Mucosa of gallbladder (tissue), 1 donor: ENCODE data around the gene UBC. TPM values are rescaled to one million over a fixed set of nuclear protein-coding genes. Genes with fewer than 3 reads are reported as not detected.

Experiments used
- DNase-seq: peaks from one replicate; pipeline ENCODE4 v3.0.0-alpha.2; 2020; ENCODE audit warnings: low spot score
- total RNA-seq: library from RNA; stranded (reverse); gene quantifications from one replicate; pipeline ENCODE4 v1.2.1, GENCODE V29; 2021
- donor health status: DM: no; HTN: no; CAD: no.

Gene UBC
- 1,032 TPM for total RNA-seq

GRCh38 chr12:124914392-124915238 lies at the start of gene UBC:
Gene UBC (minus strand): TSS chr12:124914650. CDS start chr12:124913771, 879 bp downstream.
- DNase-seq, result peak; percentile 94

- no peak for DNase-seq
Observed at GRCh38 chr12:124963211-124963610, 48.8 kb upstream of the UBC start.

GRCh38 chr12:124961055-124961454 lies 46.6 kb upstream of the UBC start:
- no peak for DNase-seq

GRCh38 chr12:124956571-124956970 lies 42.1 kb upstream of the UBC start:
- no peak for DNase-seq

GRCh38 chr12:124954771-124955170 lies 40.3 kb upstream of the UBC start:
- no peak for DNase-seq

- DNase-seq, result no peak
Observed at GRCh38 chr12:124953689-124954405, 39.4 kb upstream of the UBC start.

- no peak for DNase-seq
Observed at GRCh38 chr12:124952801-124953200, 38.4 kb upstream of the UBC start.

- DNase-seq, result no peak
Observed at GRCh38 chr12:124952295-124952694, 37.8 kb upstream of the UBC start.

- no peak for DNase-seq
Observed at GRCh38 chr12:124949779-124950728, 35.6 kb upstream of the UBC start.

- DNase-seq, result no peak
Observed at GRCh38 chr12:124949066-124949465, 34.6 kb upstream of the UBC start.

- DNase-seq, result no peak
Observed at GRCh38 chr12:124947561-124948398, 33.3 kb upstream of the UBC start.

GRCh38 chr12:124947013-124947412 lies 32.6 kb upstream of the UBC start:
- DNase-seq, result no peak

- DNase-seq, result no peak
Observed at GRCh38 chr12:124946447-124946793, 32.0 kb upstream of the UBC start.

- DNase-seq, result no peak
Observed at GRCh38 chr12:124941170-124941527, 26.7 kb upstream of the UBC start.

GRCh38 chr12:124940393-124941169 lies 26.1 kb upstream of the UBC start:
- DNase-seq, result peak; percentile 93

- DNase-seq, result no peak
Observed at GRCh38 chr12:124940143-124940392, 25.6 kb upstream of the UBC start.

GRCh38 chr12:124939421-124940142 lies 25.1 kb upstream of the UBC start:
- peak; percentile 90 for DNase-seq

GRCh38 chr12:124939079-124939420 lies 24.6 kb upstream of the UBC start:
- DNase-seq, result peak; percentile 79

- peak; percentile 53 for DNase-seq
Observed at GRCh38 chr12:124938587-124938986, 24.1 kb upstream of the UBC start.

- DNase-seq, result no peak
Observed at GRCh38 chr12:124938108-124938507, 23.7 kb upstream of the UBC start.
